Lower lobe of right lung (tissue), 2 donors: ENCODE measurements around the gene MAML3. TPM values are rescaled to one million over a fixed set of nuclear protein-coding genes. Genes with fewer than 3 reads are reported as not detected.
A peak's percentile ranks its signal among the peaks of the same experiment; 100 is the strongest.

ENCODE experiments used
- ATAC-seq, 2 donors: fragments of 200-7000 bp; cut with Tn5 transposase; one replicate each; pipeline ENCODE4 v1.9.1; 2020 to 2022; ENCODE audit warnings: mild to moderate bottlenecking in 2 of 2, moderate library complexity in 2 of 2
- DNase-seq: peaks from one replicate; pipeline ENCODE4 v3.0.0-alpha.2; 2020
- H3K27ac ChIP-seq: fragments of 200-600 bp; one replicate; pipeline ENCODE4 v1.8.0; 2022
- H3K27me3 ChIP-seq: fragments of 200-600 bp; one replicate; pipeline ENCODE4 v1.8.0; 2022; ENCODE audit warnings: low read depth
- H3K36me3 ChIP-seq: fragments of 200-600 bp; one replicate; pipeline ENCODE4 v1.8.0; 2022; ENCODE audit warnings: mild to moderate bottlenecking
- H3K4me1 ChIP-seq: fragments of 200-600 bp; one replicate; pipeline ENCODE4 v1.8.0; 2022
- H3K4me3 ChIP-seq: fragments of 200-600 bp; one replicate; pipeline ENCODE4 v1.8.0; 2022; ENCODE audit warnings: mild to moderate bottlenecking
- H3K9me3 ChIP-seq: fragments of 200-600 bp; one replicate; pipeline ENCODE4 v1.8.0; 2022
- intact Hi-C: fragments of 100-400 bp; cut with DNase I; formaldehyde crosslinking; loops from one replicate; pipeline ENCODE4 v1.11.0; 2022
- total RNA-seq: library from RNA; stranded (reverse); fragmentation: NEBNext Ultra II Directional; extraction: Animal tissue kit (Norgen Biotek cat#: 25700); gene quantifications from one replicate; pipeline ENCODE4 v1.2.1, GENCODE V29; 2021
- TF ChIP-seq, protein P1 (sequence below): fragments of 200-600 bp; IDR thresholded peaks from one replicate; pipeline ENCODE4 v1.8.0; 2022; ENCODE audit warnings: antibody characterized with exemption, mild to moderate bottlenecking
- donor health status: DM: no; HTN: yes; CAD: no; lungs with severe emphysema.

Gene MAML3
- total RNA-seq, 1 donor from 2014 or later, result 12.5 TPM

DNA sequence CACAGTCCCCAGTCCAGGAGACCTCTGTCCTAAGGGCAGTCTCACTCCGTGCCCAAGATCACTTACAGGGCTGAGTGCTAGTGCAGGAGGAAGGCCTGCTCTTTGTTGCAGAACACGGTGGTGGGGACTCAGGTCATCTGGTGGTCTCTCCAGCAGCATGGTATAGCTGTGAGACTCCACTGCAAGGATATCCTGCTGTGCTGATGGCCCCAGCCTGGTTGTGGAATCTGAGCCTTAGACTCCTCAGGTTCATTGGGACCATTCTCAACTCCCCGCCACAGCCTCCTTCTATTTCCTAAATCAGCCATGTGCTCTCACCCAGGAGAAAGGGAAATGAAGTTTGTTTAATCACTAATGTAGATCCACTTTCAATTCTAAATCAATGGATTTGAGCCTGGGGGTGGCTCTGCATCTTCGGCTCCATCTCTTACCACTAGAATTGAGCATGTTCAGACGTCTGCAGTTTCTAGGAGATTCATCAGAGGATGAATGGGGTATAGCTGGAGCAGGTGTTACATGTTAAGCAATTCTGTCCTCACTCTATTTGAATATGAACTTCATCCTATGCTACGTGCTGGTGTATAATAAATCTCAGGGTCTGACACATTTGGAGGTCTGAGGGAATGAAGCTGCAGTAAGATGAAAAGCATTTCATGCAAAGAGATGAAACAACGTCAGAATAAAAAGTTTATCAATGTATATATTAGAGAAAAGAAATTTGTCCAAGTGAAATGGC is 299.1 kb downstream of the MAML3 start:
- TF ChIP-seq, protein P1, sequence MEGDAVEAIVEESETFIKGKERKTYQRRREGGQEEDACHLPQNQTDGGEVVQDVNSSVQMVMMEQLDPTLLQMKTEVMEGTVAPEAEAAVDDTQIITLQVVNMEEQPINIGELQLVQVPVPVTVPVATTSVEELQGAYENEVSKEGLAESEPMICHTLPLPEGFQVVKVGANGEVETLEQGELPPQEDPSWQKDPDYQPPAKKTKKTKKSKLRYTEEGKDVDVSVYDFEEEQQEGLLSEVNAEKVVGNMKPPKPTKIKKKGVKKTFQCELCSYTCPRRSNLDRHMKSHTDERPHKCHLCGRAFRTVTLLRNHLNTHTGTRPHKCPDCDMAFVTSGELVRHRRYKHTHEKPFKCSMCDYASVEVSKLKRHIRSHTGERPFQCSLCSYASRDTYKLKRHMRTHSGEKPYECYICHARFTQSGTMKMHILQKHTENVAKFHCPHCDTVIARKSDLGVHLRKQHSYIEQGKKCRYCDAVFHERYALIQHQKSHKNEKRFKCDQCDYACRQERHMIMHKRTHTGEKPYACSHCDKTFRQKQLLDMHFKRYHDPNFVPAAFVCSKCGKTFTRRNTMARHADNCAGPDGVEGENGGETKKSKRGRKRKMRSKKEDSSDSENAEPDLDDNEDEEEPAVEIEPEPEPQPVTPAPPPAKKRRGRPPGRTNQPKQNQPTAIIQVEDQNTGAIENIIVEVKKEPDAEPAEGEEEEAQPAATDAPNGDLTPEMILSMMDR, result no peak
- Histone ChIP-seq H3K27me3 (no peaks in the 10 kb centered on the region), H3K27ac (no peak overlapping the region), H3K9me3 (no peaks in the 10 kb centered on the region), H3K36me3 (no peaks in the 10 kb centered on the region), H3K4me3 (no peak overlapping the region), H3K4me1 (no peaks in the 10 kb centered on the region)
- ATAC-seq, result peak in 1 of 2 donors; percentile 40
- intact Hi-C loops, result no loop called here
- no peak for DNase-seq

DNA sequence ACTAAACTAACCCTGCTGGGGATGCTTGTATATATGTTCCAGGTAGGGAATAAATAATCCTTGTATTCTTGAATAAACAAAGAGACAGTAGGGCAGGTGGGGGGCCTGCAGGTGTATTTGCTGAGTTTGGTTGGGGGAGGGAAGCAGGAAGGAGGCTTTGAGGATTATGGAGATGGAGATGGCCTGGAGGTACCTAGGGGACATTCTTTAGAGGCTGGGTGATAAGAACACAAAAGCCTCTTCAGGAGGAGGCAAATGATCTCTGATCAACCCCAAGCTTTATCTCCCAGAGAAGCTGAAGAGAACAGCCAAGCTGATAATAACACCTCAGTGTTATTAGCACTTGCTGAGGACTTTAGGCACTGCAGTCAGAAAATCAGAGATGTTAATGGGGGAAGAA is 300.7 kb downstream of the MAML3 start:
- ATAC-seq, result no peak
- TF ChIP-seq, protein P1, result no peak
- no peaks in the 10 kb centered on the region for H3K4me1 ChIP-seq
- H3K27ac ChIP-seq, result no peak overlapping the region
- no peaks in the 10 kb centered on the region for H3K36me3 ChIP-seq
- no peaks in the 10 kb centered on the region for H3K27me3 ChIP-seq
- no peak overlapping the region for H3K4me3 ChIP-seq
- intact Hi-C loops, result no loop called here
- H3K9me3 ChIP-seq, result no peaks in the 10 kb centered on the region
- no peak for DNase-seq

DNA sequence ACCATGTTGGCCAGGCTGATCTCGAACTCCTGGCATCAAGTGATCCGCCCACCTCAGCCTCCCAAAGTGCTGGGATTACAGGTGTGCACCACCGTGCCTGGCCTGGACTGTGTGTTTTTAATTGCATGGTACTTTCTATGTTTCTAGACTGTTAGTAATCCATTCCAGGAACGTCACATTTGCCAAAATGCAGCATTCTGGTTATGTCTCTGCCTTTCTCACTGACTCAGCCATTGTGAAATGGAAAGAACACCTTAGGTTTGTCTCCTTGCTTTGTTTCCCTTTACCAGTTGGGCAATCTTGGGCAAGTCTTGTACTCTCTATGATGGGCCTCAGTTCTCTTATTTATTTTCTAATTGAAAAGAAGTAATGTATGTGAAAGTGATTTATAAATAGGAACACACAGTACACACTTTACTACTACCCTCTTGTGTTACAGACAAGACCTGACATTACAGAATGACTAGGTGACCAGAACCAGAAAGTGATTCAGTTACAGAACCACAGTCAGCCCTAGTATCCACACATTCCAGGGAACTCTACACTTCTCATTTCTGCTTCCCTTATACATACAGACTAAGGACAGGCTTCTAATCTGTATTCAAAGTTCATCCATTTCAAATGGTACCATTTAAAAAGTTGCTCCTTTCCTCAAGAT is 301.2 kb downstream of the MAML3 start:
- Histone ChIP-seq H3K36me3 (no peaks in the 10 kb centered on the region), H3K27me3 (no peaks in the 10 kb centered on the region), H3K9me3 (no peaks in the 10 kb centered on the region), H3K27ac (no peak overlapping the region), H3K4me3 (no peak overlapping the region), H3K4me1 (no peaks in the 10 kb centered on the region)
- intact Hi-C loops, result no loop called here
- TF ChIP-seq, protein P1, result no peak
- ATAC-seq (no peak), DNase-seq (no peak)

- Histone ChIP-seq H3K36me3 (no peaks in the 10 kb centered on the region), H3K27ac (no peak overlapping the region), H3K27me3 (no peaks in the 10 kb centered on the region), H3K4me3 (no peak overlapping the region), H3K9me3 (no peaks in the 10 kb centered on the region), H3K4me1 (no peaks in the 10 kb centered on the region)
- ATAC-seq, result no peak
- intact Hi-C loops, result no loop called here
- DNase-seq, result no peak
- TF ChIP-seq, protein P1, result no peak
Measured at GRCh38 chr4:139851639-139852038, 302.3 kb downstream of the MAML3 start.

DNA sequence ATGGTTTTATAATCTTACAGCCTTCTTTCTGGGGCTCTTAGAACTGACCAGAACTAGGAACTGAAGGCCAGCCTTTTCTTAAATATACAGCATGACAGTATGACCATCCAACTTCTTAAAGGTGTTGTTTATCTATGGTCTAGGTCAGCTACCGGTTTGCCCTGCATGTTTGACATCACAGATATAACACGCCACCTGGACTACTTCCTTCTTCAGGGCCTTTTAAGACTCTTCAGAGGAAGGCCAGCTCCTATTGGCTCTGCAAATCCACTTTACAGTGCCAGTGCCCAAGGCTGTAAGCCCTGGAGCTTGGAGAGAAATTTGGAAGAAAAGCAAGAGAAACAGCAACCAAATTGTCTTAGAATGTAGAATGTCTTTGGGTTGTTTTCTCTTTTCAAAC is 302.9 kb downstream of the MAML3 start:
- ATAC-seq (peak; percentile 75 to 77), DNase-seq (no peak)
- Histone ChIP-seq H3K27me3 (no peaks in the 10 kb centered on the region), H3K36me3 (no peaks in the 10 kb centered on the region), H3K4me3 (no peak overlapping the region), H3K27ac (no peak overlapping the region), H3K9me3 (no peaks in the 10 kb centered on the region), H3K4me1 (no peaks in the 10 kb centered on the region)
- TF ChIP-seq, protein P1, result no peak
- intact Hi-C loops, result no loop called here
